Lung (tissue), 12 donors: Measurements from ENCODE around the gene VCAM1. TPM values are rescaled to one million over a fixed set of nuclear protein-coding genes. Genes with fewer than 3 reads are reported as not detected.
"Not testable (repeated sequence)": the region's sequence is repeated elsewhere in the genome, so short reads cannot be mapped to it uniquely, and the experiment has no call there.

Experiments
- ATAC-seq: fragments of 200-7000 bp; cut with Tn5 transposase; one replicate; pipeline ENCODE4 v1.9.1; 2020; ENCODE audit warnings: moderate number of reproducible peaks; ENCODE audit not compliant: insufficient read depth, low FRiP score
- DNase-seq, 3 donors: peaks; one replicate each; pipeline ENCODE4 v3.0.0-alpha.2; 2013 to 2017
- H3K27ac ChIP-seq, 2 donors: one replicate each; pipeline ENCODE4 v1.5.1; 2013; ENCODE audit warnings: mild to moderate bottlenecking in 2 of 2, moderate library complexity in 2 of 2, control low read depth in 1 of 2, inconsistent platforms in 1 of 2, low read depth in 1 of 2, low read length in 1 of 2
- H3K27me3 ChIP-seq, 3 donors: one replicate each; pipeline ENCODE4 v1.5.1; 2013; ENCODE audit warnings: low read length in 2 of 3; ENCODE audit not compliant: control insufficient read depth in 3 of 3, insufficient read depth in 3 of 3
- H3K36me3 ChIP-seq, 4 donors: one replicate each; pipeline ENCODE4 v1.5.1; 2013; ENCODE audit warnings: low read length in 4 of 4, mild to moderate bottlenecking in 1 of 4, moderate library complexity in 1 of 4; ENCODE audit not compliant: control insufficient read depth in 4 of 4, insufficient read depth in 4 of 4
- H3K4me1 ChIP-seq, 5 donors: one replicate each; pipeline ENCODE4 v1.5.1; 2013; ENCODE audit warnings: low read length in 5 of 5, mild to moderate bottlenecking in 2 of 5, moderate library complexity in 1 of 5; ENCODE audit not compliant: control insufficient read depth in 5 of 5, insufficient read depth in 5 of 5
- H3K4me3 ChIP-seq: one replicate; pipeline ENCODE4 v1.5.1; 2013; ENCODE audit warnings: mild to moderate bottlenecking, control low read depth, moderate library complexity
- H3K9ac ChIP-seq, 2 donors: one replicate each; pipeline ENCODE4 v1.5.1; 2013; ENCODE audit warnings: low read length in 2 of 2, control low read depth in 1 of 2; ENCODE audit not compliant: insufficient read depth in 1 of 2
- H3K9me3 ChIP-seq, 4 donors: one replicate each; pipeline ENCODE4 v1.5.1; 2013; ENCODE audit warnings: low read length in 3 of 4, mild to moderate bottlenecking in 1 of 4, moderate library complexity in 1 of 4; ENCODE audit not compliant: control insufficient read depth in 4 of 4, insufficient read depth in 3 of 4
- CTCF ChIP-seq: IDR thresholded peaks from 2 replicates; pipeline ENCODE4 v1.5.1; 2012; ENCODE audit warnings: mild to moderate bottlenecking; ENCODE audit errors: control extremely low read depth, extremely low read depth
- WGBS, 2 donors: extraction: QIAGEN DNeasy Blood & Tissue Kit; methylation state at CpG; one replicate each; pipeline ENCODE4 v1.1.7; 2013; 5-methylcytosine and 5-hydroxymethylcytosine counted together
- polyA plus RNA-seq, 2 donors: library from polyadenylated mRNA; stranded (reverse); fragments of 200-250 nt; gene quantifications; one replicate each; pipeline ENCODE4 v1.2.1, GENCODE V29; 2013
- total RNA-seq, 2 donors: library from RNA; depleted of rRNA in 1 of 2; stranded (reverse); fragments of >200 nt in 1 of 2; gene quantifications; one replicate each; pipeline ENCODE4 v1.2.1, GENCODE V29; 2014 to 2021
- donor health status: control.
- donor health status: control.
- donor health status: Bipolar disorder and iron deficiency.
- donor health status: healthy.
- donor health status: DM: yes; HTN: yes; CAD: no.

VCAM1 gene
- total and polyA plus RNA-seq, 4 donors, result 7.6 to 68.9 (median 7.9) TPM

GRCh38 chr1:100710906-100711682 is 8.4 kb upstream of the VCAM1 start:
- H3K27me3 ChIP-seq, result no peaks in the 10 kb centered on the region
- no peak overlapping the region for H3K27ac ChIP-seq
- no peak for TF ChIP-seq CTCF
- H3K4me1 ChIP-seq, result peaks cover 0 to 41% (median 0%) of the 10 kb centered on the region in 5 donors
- no peak overlapping the region for H3K9ac ChIP-seq
- WGBS, 2 donors, result 78 to 81% methylated on average over 1 of the region's 1 CpG
- no peaks in the 10 kb centered on the region for H3K9me3 ChIP-seq
- H3K4me3 ChIP-seq, result no peak overlapping the region
- no peaks in the 10 kb centered on the region for H3K36me3 ChIP-seq
- DNase-seq (peak in 2 of 3 donors; percentile 72 to 84), ATAC-seq (no peak)

- WGBS, 2 donors, result 75 to 77% methylated on average over 15 of the region's 15 CpGs
Measured at GRCh38 chr1:100713027-100713426, 6.5 kb upstream of the VCAM1 start.

GRCh38 chr1:100713626-100714025 is 5.9 kb upstream of the VCAM1 start:
- DNase-seq, result peak in 1 of 3 donors; percentile 58
- Histone ChIP-seq H3K27me3 (no peaks in the 10 kb centered on the region), H3K27ac (no peak overlapping the region), H3K36me3 (no peaks in the 10 kb centered on the region), H3K9ac (no peak overlapping the region), H3K4me1 (peaks cover 0 to 25% (median 0%) of the 10 kb centered on the region in 5 donors), H3K9me3 (no peaks in the 10 kb centered on the region), H3K4me3 (no peak overlapping the region)
- no peak for TF ChIP-seq CTCF
- 91 to 97% methylated on average over 3 of the region's 3 CpGs for WGBS, 2 donors
- ATAC-seq, result no peak

More at GRCh38 chr1:100713027-100713426, 6.5 kb upstream of the VCAM1 start:
- H3K27ac ChIP-seq, H3K9ac ChIP-seq, H3K9me3 ChIP-seq, DNase-seq, H3K27me3 ChIP-seq, ATAC-seq, H3K4me3 ChIP-seq, H3K36me3 ChIP-seq: not testable (repeated sequence)
- H3K4me1 ChIP-seq, result peaks cover 0 to 29% (median 0%) of the 10 kb centered on the region in 5 donors

- 63 to 76% methylated on average over 1 of the region's 1 CpG for WGBS, 2 donors
- ATAC-seq, result no peak
- TF ChIP-seq CTCF, result no peak
Measured at GRCh38 chr1:100714599-100714998, 4.9 kb upstream of the VCAM1 start.

More at GRCh38 chr1:100714599-100714998, 4.9 kb upstream of the VCAM1 start:
- H3K27me3 ChIP-seq, result no peaks in the 10 kb centered on the region
- no peak for DNase-seq
- H3K4me1 ChIP-seq, result peaks cover 0 to 23% (median 4%) of the 10 kb centered on the region in 5 donors
- no peak overlapping the region for H3K9ac ChIP-seq
- H3K36me3 ChIP-seq, result no peaks in the 10 kb centered on the region
- H3K27ac ChIP-seq, result no peak overlapping the region
- no peak overlapping the region for H3K4me3 ChIP-seq
- H3K9me3 ChIP-seq, result no peaks in the 10 kb centered on the region
